BJ (cell line): Measurements from ENCODE around the gene PKN2. TPM values are rescaled to one million over a fixed set of nuclear protein-coding genes. Genes with fewer than 3 reads are reported as not detected.

Source experiments
- CTCF ChIA-PET: fragments of 350-600 bp; formaldehyde crosslinking; extraction: SDS; loops from one replicate; lab custom pipeline; 2021; ENCODE audit warnings: antibody characterized with exemption, inconsistent platforms; lab: Yijun Ruan, JAX
- POLR2A ChIA-PET: fragments of 300-600 bp; sonication (Branson Sonifier 250); formaldehyde crosslinking; extraction: SDS; loops from one replicate; lab custom pipeline; 2021; ENCODE audit warnings: antibody characterized with exemption; lab: Charles Lee
- DNase-seq: peaks from one replicate; pipeline ENCODE4 v3.0.0-alpha.2; 2011; ENCODE audit warnings: low read depth
- H3K27me3 ChIP-seq: 2 replicates; pipeline ENCODE4 v1.6.0; 2011; ENCODE audit warnings: low read length; ENCODE audit not compliant: control insufficient read depth, insufficient read depth
- H3K36me3 ChIP-seq: 2 replicates; pipeline ENCODE4 v1.5.1; 2011; ENCODE audit warnings: low read length; ENCODE audit not compliant: control insufficient read depth, insufficient read depth
- H3K4me3 ChIP-seq: 2 replicates; pipeline ENCODE4 v1.5.1; 2011; ENCODE audit warnings: low read depth, mild to moderate bottlenecking, control low read depth, low read length
- polyA plus RNA-seq: library from polyadenylated mRNA; depleted of rRNA; stranded (reverse); fragments of >200 nt; gene quantifications from 2 replicates; pipeline ENCODE4 v1.2.3, GENCODE V29; 2011
- TF ChIP-seq, protein P1 (sequence below): IDR thresholded peaks from 2 replicates; pipeline ENCODE4 v1.5.1; 2011; ENCODE audit warnings: low read depth, mild to moderate bottlenecking, control low read depth, inconsistent platforms, low read length, moderate library complexity; ENCODE audit not compliant: insufficient read depth

The PKN2 gene
- polyA plus RNA-seq, 1 experiment, result 9.5 TPM

DNA sequence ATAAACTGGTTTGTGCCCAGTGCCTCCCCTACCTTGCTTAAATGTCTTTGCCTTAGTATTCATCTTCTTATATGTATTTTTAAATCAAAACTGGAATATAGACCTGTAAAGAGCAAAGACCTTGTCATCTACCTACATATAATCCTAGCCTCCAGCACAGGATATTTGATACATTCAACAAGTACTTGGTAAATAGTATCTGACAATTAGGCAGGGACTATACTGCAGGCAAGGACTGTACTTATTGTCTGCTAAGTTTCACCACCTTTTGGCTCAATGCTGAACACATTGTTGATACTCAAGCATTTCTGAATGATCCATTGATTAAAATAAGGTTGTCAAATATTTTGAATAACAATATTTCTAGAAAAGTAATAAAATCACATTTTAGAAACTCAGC lies 96.4 kb downstream of the PKN2 start:
- no peak overlapping the region for H3K4me3 ChIP-seq
- TF ChIP-seq, protein P1, sequence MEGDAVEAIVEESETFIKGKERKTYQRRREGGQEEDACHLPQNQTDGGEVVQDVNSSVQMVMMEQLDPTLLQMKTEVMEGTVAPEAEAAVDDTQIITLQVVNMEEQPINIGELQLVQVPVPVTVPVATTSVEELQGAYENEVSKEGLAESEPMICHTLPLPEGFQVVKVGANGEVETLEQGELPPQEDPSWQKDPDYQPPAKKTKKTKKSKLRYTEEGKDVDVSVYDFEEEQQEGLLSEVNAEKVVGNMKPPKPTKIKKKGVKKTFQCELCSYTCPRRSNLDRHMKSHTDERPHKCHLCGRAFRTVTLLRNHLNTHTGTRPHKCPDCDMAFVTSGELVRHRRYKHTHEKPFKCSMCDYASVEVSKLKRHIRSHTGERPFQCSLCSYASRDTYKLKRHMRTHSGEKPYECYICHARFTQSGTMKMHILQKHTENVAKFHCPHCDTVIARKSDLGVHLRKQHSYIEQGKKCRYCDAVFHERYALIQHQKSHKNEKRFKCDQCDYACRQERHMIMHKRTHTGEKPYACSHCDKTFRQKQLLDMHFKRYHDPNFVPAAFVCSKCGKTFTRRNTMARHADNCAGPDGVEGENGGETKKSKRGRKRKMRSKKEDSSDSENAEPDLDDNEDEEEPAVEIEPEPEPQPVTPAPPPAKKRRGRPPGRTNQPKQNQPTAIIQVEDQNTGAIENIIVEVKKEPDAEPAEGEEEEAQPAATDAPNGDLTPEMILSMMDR, result no peak
- ChIA-PET POLR2A (no interaction called here), CTCF (interaction anchor here (0.7 kb wide), 1 partner anchor 18 kb away, joined by 3 read pairs; no protein-coding TSS in a partner anchor)
- no peak for DNase-seq
- peaks cover 1% of the 10 kb centered on the region; the same call in 1 of the 2 replicates for H3K36me3 ChIP-seq
- no peaks in the 10 kb centered on the region for H3K27me3 ChIP-seq

DNA sequence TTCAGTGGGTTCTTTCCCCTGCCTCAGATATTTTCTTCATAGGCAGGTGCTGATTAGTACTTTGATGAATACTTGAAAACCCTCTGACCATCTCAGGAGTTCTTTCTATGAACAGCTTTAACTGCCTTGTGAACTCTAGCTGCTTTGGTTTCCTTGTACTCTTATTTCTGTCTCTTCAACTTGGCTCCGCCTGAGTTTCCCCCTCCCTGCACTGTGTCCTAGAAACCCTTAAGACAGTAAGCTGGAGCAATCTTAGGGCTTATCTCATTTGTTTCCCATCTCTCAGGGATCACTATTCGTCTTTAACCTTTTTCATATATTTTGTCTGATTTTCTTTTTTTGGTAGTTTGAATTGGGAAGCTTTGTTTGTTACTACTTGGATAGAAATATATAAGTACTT lies 99.1 kb downstream of the PKN2 start:
- ChIA-PET CTCF (no interaction called here), POLR2A (no interaction called here)
- Histone ChIP-seq H3K36me3 (no peaks in the 10 kb centered on the region; the same call in 1 of the 2 replicates), H3K4me3 (no peak overlapping the region), H3K27me3 (no peaks in the 10 kb centered on the region)
- no peak for DNase-seq
- TF ChIP-seq, protein P1, result no peak

DNA sequence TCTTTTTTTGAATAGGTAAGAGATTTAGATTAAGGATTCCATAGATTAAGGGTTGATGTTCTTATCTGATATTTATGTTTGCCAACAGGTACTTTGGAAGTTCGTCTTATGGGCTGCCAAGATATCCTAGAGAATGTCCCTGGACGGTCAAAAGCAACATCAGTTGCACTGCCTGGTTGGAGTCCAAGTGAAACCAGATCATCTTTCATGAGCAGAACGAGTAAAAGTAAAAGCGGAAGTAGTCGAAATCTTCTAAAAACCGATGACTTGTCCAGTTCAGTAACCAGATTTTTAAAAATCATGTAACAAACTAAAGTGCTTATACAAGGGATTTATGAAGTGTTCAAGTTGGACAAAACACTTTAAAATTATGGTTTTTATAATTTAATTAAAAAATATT lies 100.5 kb downstream of the PKN2 start:
- no peak for DNase-seq
- POLR2A ChIA-PET, result no interaction called here
- Histone ChIP-seq H3K27me3 (no peaks in the 10 kb centered on the region), H3K36me3 (no peaks in the 10 kb centered on the region; the same call in 1 of the 2 replicates), H3K4me3 (no peak overlapping the region)
- CTCF ChIA-PET, result interaction anchor here (0.9 kb wide), 1 partner anchor 20 kb away, joined by 3 read pairs; no protein-coding TSS in a partner anchor
- TF ChIP-seq, protein P1, result no peak

DNA sequence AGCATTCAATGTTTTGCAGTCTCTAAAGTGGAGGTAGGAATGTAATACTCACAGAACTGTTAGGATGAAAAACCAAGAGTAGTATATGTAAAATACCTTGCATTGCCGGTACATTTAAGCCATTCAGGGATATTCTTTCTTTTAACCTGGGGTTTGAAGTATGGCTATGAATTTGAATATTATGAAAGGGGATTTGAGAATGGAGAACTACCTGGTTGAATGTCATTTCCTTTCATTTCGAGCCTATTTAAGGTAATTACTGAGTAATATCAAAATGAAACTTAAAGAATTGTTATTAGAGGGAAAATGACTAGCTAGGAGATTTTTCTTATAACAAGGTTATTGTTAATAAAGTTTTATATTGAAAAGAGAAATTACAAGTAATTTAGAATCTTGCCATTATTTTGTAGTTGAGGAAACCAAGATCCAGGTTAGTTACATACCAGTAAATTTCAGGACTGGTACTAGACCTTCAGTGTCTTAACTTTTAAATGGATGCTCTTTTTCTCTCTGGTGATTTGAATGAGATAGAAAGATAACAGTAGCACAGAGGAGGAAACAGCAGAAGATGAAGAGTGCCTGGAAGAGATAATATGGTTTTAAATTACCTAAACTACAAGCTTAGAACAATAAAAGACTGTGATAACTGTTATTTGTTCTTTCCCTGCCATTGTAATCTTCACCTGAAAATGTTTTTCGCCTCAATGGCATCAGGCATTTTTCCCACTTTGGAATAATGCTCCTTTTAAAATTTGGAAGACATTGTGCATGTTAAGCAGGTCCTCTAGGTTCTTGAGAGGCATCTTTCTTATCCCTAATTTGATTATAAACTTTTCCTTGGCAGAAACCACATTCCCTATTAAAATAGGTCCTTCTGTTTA lies 103.2 kb downstream of the PKN2 start:
- no peaks in the 10 kb centered on the region; the same call in 1 of the 2 replicates for H3K36me3 ChIP-seq
- no peaks in the 10 kb centered on the region for H3K27me3 ChIP-seq
- ChIA-PET CTCF (no interaction called here), POLR2A (no interaction called here)
- TF ChIP-seq, protein P1, result no peak
- DNase-seq, result no peak
- no peak overlapping the region for H3K4me3 ChIP-seq

DNA sequence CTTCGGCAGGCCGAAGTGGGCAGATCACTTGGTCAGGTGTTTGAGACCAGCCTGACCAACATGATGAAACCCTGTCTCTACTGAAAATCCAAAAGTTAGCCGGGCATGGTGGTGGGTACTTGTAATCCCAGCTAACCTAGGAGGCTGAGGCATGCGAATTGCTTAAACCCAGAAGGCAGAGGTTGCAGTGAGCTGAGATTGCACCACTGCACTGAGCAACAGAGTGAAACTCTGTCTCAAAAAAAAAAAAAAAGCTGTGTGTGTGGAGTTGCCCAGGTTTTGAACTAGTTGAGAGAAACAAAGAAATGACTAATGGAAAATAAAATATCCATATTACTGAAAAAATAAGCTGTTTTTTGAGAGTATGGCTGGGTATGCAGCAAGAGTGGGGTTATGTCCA lies 107.1 kb downstream of the PKN2 start:
- TF ChIP-seq, protein P1, result no peak
- CTCF ChIA-PET, result interaction anchor here (0.8 kb wide), 1 partner anchor 13 kb away, joined by 3 read pairs; no protein-coding TSS in a partner anchor
- no peaks in the 10 kb centered on the region for H3K27me3 ChIP-seq
- no peaks in the 10 kb centered on the region for H3K36me3 ChIP-seq
- DNase-seq, result no peak
- POLR2A ChIA-PET, result interaction anchor here (0.6 kb wide), 1 partner anchor 106 kb away, joined by 3 read pairs; no protein-coding TSS in a partner anchor
- H3K4me3 ChIP-seq, result no peak overlapping the region
